HG03439 (cell line): ENCODE results near the gene SLC2A3.
"Not testable (repeated sequence)": the region's sequence is repeated elsewhere in the genome, so short reads cannot be mapped to it uniquely, and the experiment has no call there.

Experiments
- ATAC-seq: cut with Tn5 transposase; IDR thresholded peaks from one replicate; pipeline ENCODE4 v1.9.1; 2021; ENCODE audit warnings: mild to moderate bottlenecking, moderate library complexity; ENCODE audit not compliant: unreplicated experiment

The SLC2A3 gene

DNA sequence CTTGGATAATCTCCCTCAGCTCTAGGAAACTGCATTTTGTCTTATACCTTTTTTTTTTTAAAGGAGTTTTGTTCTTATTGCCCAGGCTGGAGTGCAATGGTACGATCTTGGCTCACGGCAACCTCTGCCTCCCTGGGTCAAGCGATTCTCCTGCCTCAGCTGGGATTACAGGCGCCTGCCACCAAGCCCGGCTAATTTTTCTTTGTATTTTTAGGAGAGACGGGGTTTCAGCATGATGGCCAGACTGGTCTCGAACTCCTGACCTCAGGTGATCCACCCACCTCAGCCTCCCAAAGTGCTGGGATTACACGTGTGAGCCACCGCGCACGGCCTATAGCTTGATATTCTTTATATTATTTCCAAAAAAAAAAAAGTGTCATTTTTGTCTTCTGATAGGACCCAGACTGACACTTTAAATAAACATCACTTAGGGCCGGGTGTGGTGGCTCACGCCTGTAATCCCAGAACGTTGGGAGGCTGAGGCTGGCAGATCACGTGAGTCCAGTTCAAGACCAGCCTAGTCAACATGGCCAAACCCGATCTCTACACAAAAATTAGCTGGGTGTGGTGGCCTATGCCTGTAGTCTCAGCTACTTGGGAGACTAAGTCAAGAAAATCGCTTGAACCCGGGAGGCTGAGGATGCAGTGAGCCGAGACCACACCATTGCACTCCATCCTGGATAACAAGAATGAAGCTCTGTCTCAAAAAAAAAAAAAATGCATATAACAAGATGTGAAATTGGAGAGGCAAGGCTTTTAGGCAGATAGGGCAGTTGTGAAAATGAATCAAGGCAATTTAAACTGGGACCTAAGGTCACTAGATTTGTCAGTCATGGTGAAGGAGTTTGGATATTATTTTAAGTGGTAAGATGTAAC, 18.4 kb downstream of the SLC2A3 start:
- ATAC-seq = no peak

DNA sequence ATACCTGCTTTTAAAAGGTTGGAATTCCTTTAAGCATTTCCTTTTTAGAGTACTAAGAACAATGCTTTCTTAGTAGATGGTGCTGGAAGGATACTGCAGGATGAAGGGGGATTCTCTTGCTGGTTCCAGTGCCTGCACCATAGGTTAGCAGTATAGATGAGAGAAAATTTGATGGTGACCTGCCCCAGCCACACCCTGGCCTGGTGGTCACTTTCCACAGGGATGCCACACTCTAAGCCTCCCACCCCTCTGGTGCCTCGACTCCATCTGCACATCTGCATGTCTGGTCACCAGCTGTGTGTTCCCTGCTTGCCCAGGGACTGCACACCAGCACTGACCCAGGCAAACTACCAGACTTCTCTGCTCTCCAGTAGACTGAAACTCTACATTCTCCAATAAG, 19.1 kb downstream of the SLC2A3 start:
- ATAC-seq = no peak

DNA sequence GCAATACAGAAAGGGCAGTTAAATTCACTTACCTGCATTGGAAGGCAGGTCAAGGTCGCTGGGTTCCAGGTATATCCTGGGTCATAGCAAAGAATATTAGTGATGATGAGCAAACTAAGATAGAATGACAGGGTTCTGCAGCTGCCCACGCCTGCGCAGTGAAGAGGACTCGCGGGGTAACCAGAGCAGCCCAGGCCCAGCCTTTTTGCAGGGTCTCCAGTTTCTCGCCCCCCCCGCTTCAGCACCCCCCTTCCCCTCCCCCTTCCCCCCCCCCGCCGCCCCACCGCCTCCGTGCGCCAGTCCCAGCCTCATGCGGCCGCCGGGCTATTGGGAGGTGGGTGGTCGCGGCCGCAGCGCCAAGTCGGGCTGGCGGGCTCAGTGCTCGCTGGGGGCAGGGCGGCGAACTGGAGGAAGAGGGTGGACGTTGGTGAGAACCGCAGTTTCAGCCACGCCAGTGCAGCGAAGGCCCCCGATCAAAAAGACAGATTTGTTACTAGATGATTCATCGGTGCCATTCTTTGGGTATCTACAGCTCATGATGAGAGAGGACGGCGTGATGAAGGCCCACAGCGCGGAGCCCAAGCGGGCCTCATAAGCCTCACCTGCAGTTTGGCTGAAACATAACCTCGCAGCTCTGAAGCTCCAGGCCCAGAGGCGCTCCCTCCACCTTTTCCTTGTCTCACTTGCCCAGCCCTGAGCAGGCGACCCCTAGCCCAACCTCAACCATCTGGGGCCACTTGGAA, 20.2 kb downstream of the SLC2A3 start:
- ATAC-seq = no peak

DNA sequence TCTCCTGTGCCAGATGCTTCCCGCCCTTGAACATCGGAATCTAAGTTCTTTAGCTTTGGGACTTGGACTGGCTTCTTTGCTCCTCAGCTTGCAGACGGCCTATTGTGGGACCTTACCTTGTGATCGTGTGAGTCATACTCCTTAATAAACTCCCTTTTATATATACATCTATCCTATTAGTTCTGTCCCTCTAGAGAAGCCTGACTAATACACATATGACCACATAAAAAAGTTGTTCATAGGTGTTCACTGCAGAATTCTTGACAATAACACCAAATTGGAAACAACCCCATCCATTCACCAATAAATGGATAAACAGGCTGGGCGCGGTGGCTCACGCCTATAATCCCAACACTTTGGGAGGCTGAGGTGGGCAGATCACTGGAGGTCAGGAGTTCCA, 25.9 kb downstream of the SLC2A3 start:
- not testable (repeated sequence) for ATAC-seq

DNA sequence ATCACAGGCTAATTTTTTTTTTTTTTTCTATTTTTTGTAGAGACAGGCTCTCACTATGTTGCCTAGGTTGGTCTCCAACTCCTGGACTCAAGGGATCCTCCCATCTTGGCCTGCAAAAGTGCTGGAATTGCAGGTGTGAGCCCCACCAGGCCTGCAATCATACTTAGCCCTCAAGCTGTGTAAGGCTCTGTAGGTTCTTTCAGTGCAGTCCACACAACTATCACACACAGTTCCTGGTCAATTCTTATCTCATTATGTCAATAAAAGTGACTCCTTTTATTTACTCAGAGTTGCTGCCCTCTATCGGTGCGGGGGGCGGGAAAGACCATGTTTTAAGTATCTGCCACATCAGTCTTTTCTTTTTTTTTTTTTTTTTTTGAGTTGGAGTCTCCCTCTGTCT, 29.0 kb downstream of the SLC2A3 start:
- no peak for ATAC-seq

- not testable (repeated sequence) for ATAC-seq
These were observed 29.7 kb downstream of the SLC2A3 start for GRCh38 chr12:7906303-7906702.

- not testable (repeated sequence) for ATAC-seq
These were observed 30.3 kb downstream of the SLC2A3 start for GRCh38 chr12:7905600-7906125.

DNA sequence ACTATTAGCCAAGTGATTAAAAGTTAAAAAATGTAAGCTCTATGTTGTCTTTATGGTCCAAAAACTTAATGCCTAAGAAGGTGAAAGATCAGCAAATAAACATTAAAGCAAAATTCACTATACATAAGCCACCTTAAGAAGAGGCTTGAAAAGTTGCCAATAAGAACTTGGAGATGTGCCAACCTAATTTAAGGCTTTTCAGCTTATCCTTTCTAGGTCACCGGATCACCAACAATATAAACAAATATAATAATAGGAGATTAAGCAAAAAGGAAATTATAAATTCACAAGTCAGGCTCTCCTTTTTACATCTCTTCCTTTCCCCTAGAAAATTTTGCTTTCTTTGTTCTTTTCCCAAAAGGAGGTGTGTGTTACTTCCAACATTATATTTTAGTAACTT, 30.9 kb downstream of the SLC2A3 start:
- no peak for ATAC-seq

GRCh38 chr12:7902416-7902815, 33.6 kb downstream of the SLC2A3 start:
- not testable (repeated sequence) for ATAC-seq

GRCh38 chr12:7899755-7900154, 36.2 kb downstream of the SLC2A3 start:
- no peak for ATAC-seq

DNA sequence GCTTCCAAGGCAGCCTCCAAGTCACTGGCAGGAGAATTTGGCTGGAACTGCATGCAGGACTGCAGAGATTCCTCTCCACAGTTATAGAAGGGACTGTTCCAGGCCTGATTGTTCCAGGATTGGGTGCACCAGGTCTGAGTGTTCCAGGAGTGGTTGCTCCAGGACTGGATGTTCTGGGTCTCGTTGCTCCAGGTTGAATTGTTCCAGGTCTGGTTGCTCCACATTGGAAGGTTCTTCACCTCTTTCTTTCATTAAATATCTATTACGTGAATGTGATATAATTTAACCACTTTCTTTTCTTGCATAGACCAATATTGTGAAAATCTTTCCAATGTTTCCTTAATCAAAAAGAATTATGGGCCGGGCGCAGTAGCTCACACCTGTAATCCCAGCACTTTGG, 39.3 kb downstream of the SLC2A3 start:
- not testable (repeated sequence) for ATAC-seq

DNA sequence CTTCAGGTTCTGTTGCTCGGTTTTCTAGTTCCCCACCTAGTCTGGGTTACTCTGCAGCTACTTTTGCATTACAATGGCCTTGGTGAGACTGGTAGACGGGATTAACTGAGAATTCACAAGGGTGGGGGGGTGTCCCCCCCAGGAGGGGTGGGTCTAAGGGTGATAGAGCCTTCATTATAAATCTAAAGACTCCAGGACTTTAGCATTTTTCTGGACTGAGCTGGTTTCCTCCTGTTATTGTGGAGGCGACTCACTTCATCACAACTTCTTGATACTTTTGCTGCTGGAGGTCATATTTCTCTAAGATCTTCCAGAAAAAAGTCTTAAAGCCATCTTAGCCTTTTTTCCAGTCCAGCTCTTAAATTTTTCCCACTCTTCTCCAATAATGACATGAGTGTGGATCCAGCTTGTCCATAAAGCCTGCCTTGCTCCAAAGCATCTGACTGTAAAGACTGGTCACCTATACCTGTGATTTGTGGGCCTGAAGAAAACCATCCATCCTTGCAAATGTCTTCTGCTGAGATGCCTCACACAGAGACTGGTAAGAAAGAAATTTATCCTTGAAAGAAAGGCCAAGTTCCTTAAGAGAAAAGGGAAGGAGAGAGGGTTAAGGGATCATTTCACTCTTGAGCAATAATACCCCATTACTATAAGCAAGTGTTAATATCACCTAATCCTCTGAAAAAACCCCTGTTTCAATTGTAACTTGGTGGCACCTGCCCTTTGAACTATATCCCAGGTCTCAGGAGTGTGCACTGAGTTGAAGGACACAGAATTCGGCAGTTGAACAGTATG, 43.6 kb downstream of the SLC2A3 start:
- ATAC-seq = no peak

DNA sequence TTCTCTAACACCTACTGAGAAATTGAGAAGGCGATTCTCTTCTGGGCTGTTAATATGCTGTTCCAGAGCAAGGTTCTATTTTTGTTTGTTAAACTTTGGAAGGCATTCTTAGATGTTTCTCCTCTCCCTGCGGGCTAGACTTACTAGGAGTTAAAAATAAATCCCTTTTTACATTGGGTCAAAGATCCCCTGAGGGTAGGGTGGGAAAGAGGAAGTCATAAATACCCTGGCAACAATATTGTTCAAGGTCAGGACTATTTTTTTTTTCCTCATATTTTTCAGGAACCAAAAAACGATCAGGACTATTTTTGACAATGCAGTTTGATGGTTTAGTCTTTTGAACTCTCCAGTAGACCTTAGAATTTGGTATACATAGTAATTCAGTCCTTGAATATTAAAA, 51.3 kb downstream of the SLC2A3 start:
- ATAC-seq = no peak

DNA sequence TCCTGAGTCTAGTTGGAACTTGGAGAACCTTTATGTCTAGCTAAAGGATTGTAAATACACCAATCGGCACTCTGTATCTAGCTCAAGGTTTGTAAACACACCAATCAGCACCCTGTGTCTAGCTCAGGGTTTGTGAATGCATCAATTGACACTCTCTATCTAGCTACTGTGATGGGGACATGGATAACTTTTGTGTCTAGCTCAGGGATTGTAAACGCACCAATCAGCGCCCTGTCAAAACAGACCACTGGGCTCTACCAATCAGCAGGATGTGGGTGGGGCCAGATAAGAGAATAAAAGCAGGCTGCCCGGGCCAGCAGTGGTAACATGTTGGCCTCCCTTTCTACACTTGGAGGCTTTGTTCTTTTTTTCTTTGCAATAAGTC, 54.3 kb downstream of the SLC2A3 start:
- ATAC-seq = not testable (repeated sequence)

- not testable (repeated sequence) for ATAC-seq
These were observed 54.8 kb downstream of the SLC2A3 start for GRCh38 chr12:7880952-7881735.

DNA sequence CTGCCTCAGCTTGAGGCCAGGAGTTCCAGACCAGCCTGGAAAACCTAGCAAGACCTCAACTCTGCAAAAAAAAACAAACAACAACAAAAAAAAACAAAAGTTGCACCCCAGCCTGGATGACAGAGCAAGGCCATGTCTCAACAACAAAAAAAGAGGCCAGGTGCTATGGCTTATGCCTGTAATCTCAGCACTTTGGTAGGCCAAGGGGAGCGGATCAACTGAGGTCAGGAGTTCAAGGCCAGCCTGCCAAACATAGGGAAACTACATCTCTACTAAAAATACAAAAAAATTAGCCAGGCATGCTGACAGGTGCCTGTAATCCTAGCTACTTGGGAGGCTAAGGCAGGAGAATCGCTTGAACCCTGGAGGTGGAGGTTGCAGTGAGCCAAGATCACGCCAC, 56.7 kb downstream of the SLC2A3 start:
- no peak for ATAC-seq

- ATAC-seq = no peak
These were observed 58.6 kb downstream of the SLC2A3 start for GRCh38 chr12:7877420-7877819.

DNA sequence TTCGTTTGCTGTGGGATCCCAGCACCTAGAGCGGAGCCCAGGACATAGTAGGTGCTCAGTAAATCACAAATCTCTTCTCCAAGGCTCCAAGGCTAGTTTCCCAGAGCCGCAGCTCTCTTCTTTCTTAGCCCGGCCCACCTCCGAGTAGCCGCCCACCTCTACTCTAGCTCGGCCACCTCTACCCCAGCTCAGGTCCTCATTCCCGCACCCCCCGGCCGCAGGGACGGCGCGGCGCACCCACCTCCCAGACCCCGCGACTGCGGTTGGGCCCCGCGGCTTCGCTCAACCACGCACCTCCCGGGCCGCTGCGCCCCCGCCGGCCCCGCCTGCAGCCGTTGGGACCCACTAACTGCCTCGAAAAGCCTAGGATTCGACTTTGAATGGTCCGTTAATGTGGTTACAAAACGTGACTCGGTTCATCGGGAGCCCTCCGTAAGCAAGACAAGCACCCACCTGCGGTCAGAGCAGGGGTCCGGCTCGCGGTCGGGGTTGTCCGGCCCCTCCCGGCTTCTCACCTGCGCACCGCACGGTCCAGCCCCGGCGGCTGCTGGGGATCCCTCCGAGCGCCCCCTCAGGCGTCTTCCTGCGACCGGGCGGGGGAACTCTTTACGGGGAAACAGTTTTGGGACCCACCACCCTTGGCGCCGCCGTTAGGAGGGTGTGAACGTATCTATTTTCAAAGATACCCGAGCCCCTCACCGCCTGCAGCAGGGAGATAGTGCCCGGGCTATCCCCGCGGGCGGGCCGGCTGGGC, 63.2 kb downstream of the SLC2A3 start, which contains the start of gene SLC2A14:
SLC2A14 (minus strand) TSS at position 350 of the 754 bp plus-strand sequence. CDS start 3,035 bp downstream, outside the sequence.
- no peak for ATAC-seq

DNA sequence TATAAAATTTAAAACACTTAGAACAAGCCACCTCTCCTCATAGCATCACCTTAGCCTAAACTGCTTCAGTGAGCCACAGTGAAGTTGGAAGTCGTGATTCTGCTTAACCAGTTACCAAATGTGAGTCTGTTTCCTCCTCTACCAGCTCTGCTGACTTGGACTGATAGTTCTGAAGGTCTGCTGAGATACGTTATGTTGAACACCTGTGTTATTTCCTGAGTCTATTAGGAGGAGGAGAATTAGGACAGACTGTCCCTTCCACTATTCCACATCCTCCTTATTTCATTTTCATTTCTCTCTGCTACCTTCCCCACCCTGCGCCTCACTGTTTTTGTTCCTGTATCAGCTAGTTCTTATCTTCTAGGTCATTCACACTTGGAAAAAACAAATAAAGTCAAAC, 65.7 kb downstream of the SLC2A3 start:
- ATAC-seq = no peak
